HL-60 (cell line): ENCODE results near the gene CNTNAP2.

Experiments
- DNase-seq, 2 experiments: peaks; one replicate each; pipeline ENCODE4 v3.0.0-alpha.2; 2010 to 2020; ENCODE audit warnings: low read depth in 1 of 2, low spot score in 1 of 2
- H3K27ac ChIP-seq: fragments of 250-450 bp; sonication (Bioruptor Pico); replicated peaks from 2 replicates; pipeline ENCODE4 v1.5.1; 2020; ENCODE audit warnings: mild to moderate bottlenecking, moderate library complexity
- H3K27me3 ChIP-seq: fragments of 250-450 bp; sonication (Bioruptor Pico); 2 replicates; pipeline ENCODE4 v1.5.1; 2021; ENCODE audit warnings: mild to moderate bottlenecking, moderate library complexity; ENCODE audit not compliant: insufficient read depth, poor library complexity, severe bottlenecking
- H3K4me3 ChIP-seq: replicated peaks from 2 replicates; pipeline ENCODE4 v1.5.1; 2011; ENCODE audit warnings: mild to moderate bottlenecking, control low read depth, low read length; ENCODE audit not compliant: insufficient read depth
- CTCF ChIP-seq: IDR thresholded peaks from one replicate; pipeline ENCODE4 v1.5.1; 2011; ENCODE audit warnings: low read length, control low read depth, inconsistent platforms; ENCODE audit not compliant: insufficient read depth
- GABPA ChIP-seq: IDR thresholded peaks from 2 replicates; pipeline ENCODE4 v1.6.1; 2012; ENCODE audit warnings: low read depth
- POLR2AphosphoS5 ChIP-seq: IDR thresholded peaks from 2 replicates; pipeline ENCODE4 v1.6.1; 2012; ENCODE audit warnings: low read depth
- REST ChIP-seq: IDR thresholded peaks from 2 replicates; pipeline ENCODE4 v1.6.1; 2012; ENCODE audit warnings: low read depth; ENCODE audit not compliant: insufficient replicate concordance
- SPI1 ChIP-seq: IDR thresholded peaks from 2 replicates; pipeline ENCODE4 v1.6.1; 2012; ENCODE audit warnings: low read depth, mild to moderate bottlenecking, borderline replicate concordance

The CNTNAP2 gene

GRCh38 chr7:146366938-146367337 lies 250.3 kb downstream of the CNTNAP2 start:
- Histone ChIP-seq H3K4me3 (no peak overlapping the region), H3K27me3 (no peaks in the 10 kb centered on the region), H3K27ac (no peak overlapping the region)
- no peak for DNase-seq
- TF ChIP-seq POLR2AphosphoS5 (no peak), SPI1 (no peak), GABPA (no peak), REST (no peak)

GRCh38 chr7:146370171-146370570 lies 253.6 kb downstream of the CNTNAP2 start:
- H3K27ac ChIP-seq = no peak overlapping the region

GRCh38 chr7:146375170-146375569 lies 258.6 kb downstream of the CNTNAP2 start:
- no peak overlapping the region for H3K27ac ChIP-seq
- no peak overlapping the region for H3K4me3 ChIP-seq
- H3K27me3 ChIP-seq = no peaks in the 10 kb centered on the region
- TF ChIP-seq GABPA = no peak
- no peak for TF ChIP-seq POLR2AphosphoS5
- no peak for TF ChIP-seq REST
- TF ChIP-seq SPI1 = no peak
- TF ChIP-seq CTCF = no peak
- no peak for DNase-seq

More at GRCh38 chr7:146370171-146370570, 253.6 kb downstream of the CNTNAP2 start:
- H3K4me3 ChIP-seq = no peak overlapping the region
- DNase-seq = no peak
- TF ChIP-seq REST = no peak
- TF ChIP-seq POLR2AphosphoS5 = no peak
- TF ChIP-seq SPI1 = no peak
- no peak for TF ChIP-seq GABPA
- TF ChIP-seq CTCF = no peak
- H3K27me3 ChIP-seq = no peaks in the 10 kb centered on the region
